Measurements from ENCODE around the gene SNN. TPM values are rescaled to one million over a fixed set of nuclear protein-coding genes. Genes with fewer than 3 reads are reported as not detected.

Gene SNN
- total RNA-seq, 1 experiment from 2014 or later = 65.2 TPM

- ATAC-seq = no peak
- TF ChIP-seq ZNF232 (CRISPR knock-in tag; IDR thresholded peaks at IDR 0.05) (no peak), CBFB (CRISPR knock-in tag; IDR thresholded peaks at IDR 0.05; ENCODE audit: low read depth) (no peak), ZNF317 (CRISPR knock-in tag; IDR thresholded peaks at IDR 0.05; ENCODE audit: borderline replicate concordance, low read depth) (no peak), NR2C2 (CRISPR knock-in tag; IDR thresholded peaks at IDR 0.05) (no peak), ATF2 (CRISPR knock-in tag; IDR thresholded peaks at IDR 0.05; ENCODE audit: borderline replicate concordance, low read depth) (no peak), NFYB (CRISPR knock-in tag; conservative IDR thresholded peaks at IDR 0.05; ENCODE audit: low read depth) (no peak), USF2 (CRISPR knock-in tag; IDR thresholded peaks at IDR 0.05) (no peak), JAZF1 (CRISPR knock-in tag; IDR thresholded peaks at IDR 0.05) (no peak), CDX4 (CRISPR knock-in tag; IDR thresholded peaks at IDR 0.05; ENCODE audit: borderline replicate concordance) (no peak)
- ChIA-PET CTCF (interaction anchor here (0.7 to 1.4 kb wide), 3 partner anchors 10 to 12 kb away, joined by 3 to 5 read pairs (median 4); no protein-coding TSS in a partner anchor), POLR2A (no interaction called here)
- no peak for DNase-seq (ENCODE audit: low spot score)
- Mint-ChIP-seq H3K9me3 (no peaks in the 10 kb centered on the region), H3K27me3 (ENCODE audit: low read depth) (peaks cover 11% of the 10 kb centered on the region), H3K27ac (no peak overlapping the region), H3K4me3 (no peak overlapping the region), H3K36me3 (no peaks in the 10 kb centered on the region), H3K4me1 (peaks cover 10% of the 10 kb centered on the region)
Measured at GRCh38 chr16:11630768-11631056, 37.5 kb upstream of the SNN start.

GRCh38 chr16:11631214-11631613 lies 37.0 kb upstream of the SNN start:
- TF ChIP-seq ARID4B (CRISPR knock-in tag; IDR thresholded peaks at IDR 0.05; ENCODE audit: borderline replicate concordance) (no peak), NR1H2 (CRISPR knock-in tag; IDR thresholded peaks at IDR 0.05) (no peak), ZNF121 (CRISPR knock-in tag; IDR thresholded peaks at IDR 0.05) (peak; percentile 92)
- Mint-ChIP-seq H3K36me3 (no peaks in the 10 kb centered on the region), H3K9me3 (no peaks in the 10 kb centered on the region), H3K27me3 (ENCODE audit: low read depth) (peaks cover 11% of the 10 kb centered on the region), H3K4me3 (no peak overlapping the region), H3K4me1 (peaks cover 14% of the 10 kb centered on the region), H3K27ac (no peak overlapping the region)
- ChIA-PET CTCF (interaction anchor here (0.6 to 1.9 kb wide), 4 partner anchors 10 to 99 kb away, joined by 4 to 6 read pairs (median 5); no protein-coding TSS in a partner anchor), POLR2A (no interaction called here)
- DNase-seq (ENCODE audit: low spot score) = no peak
- no peak for ATAC-seq

GRCh38 chr16:11632455-11632939 lies 35.8 kb upstream of the SNN start:
- no peak for TF ChIP-seq ATF2 (CRISPR knock-in tag; IDR thresholded peaks at IDR 0.05; ENCODE audit: borderline replicate concordance, low read depth)
- no peak for TF ChIP-seq USF2 (CRISPR knock-in tag; IDR thresholded peaks at IDR 0.05)
- no peak for TF ChIP-seq ZNF532 (CRISPR knock-in tag; IDR thresholded peaks at IDR 0.05; ENCODE audit: borderline replicate concordance)
- TF ChIP-seq ZNF232 (CRISPR knock-in tag; IDR thresholded peaks at IDR 0.05) = no peak
- TF ChIP-seq NFATC4 (CRISPR knock-in tag; IDR thresholded peaks at IDR 0.05) = no peak
- Mint-ChIP-seq H3K4me3 (no peak overlapping the region), H3K9me3 (no peaks in the 10 kb centered on the region), H3K4me1 (peaks cover 20% of the 10 kb centered on the region), H3K36me3 (no peaks in the 10 kb centered on the region), H3K27ac (no peak overlapping the region), H3K27me3 (ENCODE audit: low read depth) (peaks cover 11% of the 10 kb centered on the region)
- DNase-seq (ENCODE audit: low spot score) (no peak), ATAC-seq (no peak)
- POLR2A ChIA-PET = interaction anchor here (0.5 kb wide), 1 partner anchor 152 kb away, joined by 3 read pairs; no protein-coding TSS in a partner anchor
- CTCF ChIA-PET = interaction anchor here (1.9 kb wide), 1 partner anchor 100 kb away, joined by 5 read pairs; no protein-coding TSS in a partner anchor
